ENCODE measurements around the gene ANOS1.

Gene ANOS1

GRCh38 chrX:8675006-8675630 is 56.8 kb downstream of the ANOS1 start:
- TF ChIP-seq CTCF (IDR thresholded peaks at IDR 0.05; ENCODE audit: poor library complexity, severe bottlenecking) = no peak
- Histone ChIP-seq H3K36me3 (ENCODE audit: low read depth) (no peaks in the 10 kb centered on the region), H3K27me3 (ENCODE audit: insufficient read depth, poor library complexity, severe bottlenecking) (no peaks in the 10 kb centered on the region), H3K4me1 (ENCODE audit: insufficient read depth, poor library complexity, severe bottlenecking) (no peaks in the 10 kb centered on the region), H3K9me3 (ENCODE audit: severe bottlenecking) (no peaks in the 10 kb centered on the region), H3K4me3 (ENCODE audit: severe bottlenecking) (no peak overlapping the region), H3K27ac (ENCODE audit: poor library complexity, severe bottlenecking) (no peak overlapping the region)
- ATAC-seq (ENCODE audit: low read depth) (no peak), DNase-seq (ENCODE audit: low spot score) (no peak)

GRCh38 chrX:8673201-8673600 is 58.7 kb downstream of the ANOS1 start:
- Histone ChIP-seq H3K27me3 (ENCODE audit: insufficient read depth, poor library complexity, severe bottlenecking) (no peaks in the 10 kb centered on the region), H3K36me3 (ENCODE audit: low read depth) (no peaks in the 10 kb centered on the region), H3K4me3 (ENCODE audit: severe bottlenecking) (no peak overlapping the region), H3K27ac (ENCODE audit: poor library complexity, severe bottlenecking) (no peak overlapping the region), H3K9me3 (ENCODE audit: severe bottlenecking) (no peaks in the 10 kb centered on the region), H3K4me1 (ENCODE audit: insufficient read depth, poor library complexity, severe bottlenecking) (no peaks in the 10 kb centered on the region)
- ATAC-seq (ENCODE audit: low read depth) (no peak), DNase-seq (ENCODE audit: low spot score) (no peak)
- TF ChIP-seq CTCF (IDR thresholded peaks at IDR 0.05; ENCODE audit: poor library complexity, severe bottlenecking) = no peak

DNA sequence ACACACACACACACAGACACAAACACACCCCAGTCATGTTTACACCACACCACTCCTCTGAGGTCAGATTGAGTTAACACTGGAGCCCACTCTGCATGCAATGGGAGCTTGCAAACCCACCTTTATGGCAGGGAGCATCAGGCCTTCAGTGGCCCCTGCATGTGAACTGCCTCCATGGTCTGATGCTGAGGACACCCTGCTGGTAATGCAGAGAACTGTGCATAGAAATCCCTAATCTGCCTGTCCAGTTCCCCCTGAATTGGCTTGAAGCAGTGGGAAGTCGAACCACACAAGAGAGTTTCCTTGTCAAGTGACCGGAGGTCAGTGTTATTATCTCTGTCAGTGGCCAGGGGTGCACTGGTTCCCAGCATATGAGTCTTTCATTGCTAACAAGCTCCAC is 59.8 kb downstream of the ANOS1 start:
- Histone ChIP-seq H3K36me3 (ENCODE audit: low read depth) (no peaks in the 10 kb centered on the region), H3K27me3 (ENCODE audit: insufficient read depth, poor library complexity, severe bottlenecking) (no peaks in the 10 kb centered on the region), H3K4me3 (ENCODE audit: severe bottlenecking) (no peak overlapping the region), H3K4me1 (ENCODE audit: insufficient read depth, poor library complexity, severe bottlenecking) (no peaks in the 10 kb centered on the region), H3K27ac (ENCODE audit: poor library complexity, severe bottlenecking) (no peak overlapping the region), H3K9me3 (ENCODE audit: severe bottlenecking) (no peaks in the 10 kb centered on the region)
- no peak for TF ChIP-seq CTCF (IDR thresholded peaks at IDR 0.05; ENCODE audit: poor library complexity, severe bottlenecking)
- ATAC-seq (ENCODE audit: low read depth) = no peak
- no peak for DNase-seq (ENCODE audit: low spot score)

DNA sequence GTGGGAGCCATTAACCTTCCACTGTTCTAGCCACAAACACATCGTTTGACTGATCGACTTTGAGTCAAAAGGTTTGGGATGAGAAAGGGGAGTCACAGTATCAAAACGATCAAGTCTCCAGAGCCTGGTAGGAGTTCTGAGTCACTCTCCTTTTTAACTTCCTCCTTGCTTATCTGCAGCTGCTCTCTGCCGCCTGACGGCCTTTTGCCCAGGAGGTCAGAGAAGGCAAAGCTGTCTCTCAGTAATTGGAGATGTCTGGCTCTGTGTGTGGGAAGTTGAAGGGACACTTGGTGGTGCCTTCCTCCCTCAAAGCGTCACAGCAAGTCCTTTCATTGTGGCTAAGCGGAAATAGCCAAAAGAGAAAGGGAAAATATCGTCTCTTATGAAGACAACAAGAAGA is 63.1 kb downstream of the ANOS1 start:
- Histone ChIP-seq H3K4me1 (ENCODE audit: insufficient read depth, poor library complexity, severe bottlenecking) (no peaks in the 10 kb centered on the region), H3K4me3 (ENCODE audit: severe bottlenecking) (no peak overlapping the region), H3K27me3 (ENCODE audit: insufficient read depth, poor library complexity, severe bottlenecking) (no peaks in the 10 kb centered on the region), H3K36me3 (ENCODE audit: low read depth) (no peaks in the 10 kb centered on the region), H3K27ac (ENCODE audit: poor library complexity, severe bottlenecking) (no peak overlapping the region), H3K9me3 (ENCODE audit: severe bottlenecking) (no peaks in the 10 kb centered on the region)
- TF ChIP-seq CTCF (IDR thresholded peaks at IDR 0.05; ENCODE audit: poor library complexity, severe bottlenecking) = no peak
- ATAC-seq (ENCODE audit: low read depth) (no peak), DNase-seq (ENCODE audit: low spot score) (no peak)

DNA sequence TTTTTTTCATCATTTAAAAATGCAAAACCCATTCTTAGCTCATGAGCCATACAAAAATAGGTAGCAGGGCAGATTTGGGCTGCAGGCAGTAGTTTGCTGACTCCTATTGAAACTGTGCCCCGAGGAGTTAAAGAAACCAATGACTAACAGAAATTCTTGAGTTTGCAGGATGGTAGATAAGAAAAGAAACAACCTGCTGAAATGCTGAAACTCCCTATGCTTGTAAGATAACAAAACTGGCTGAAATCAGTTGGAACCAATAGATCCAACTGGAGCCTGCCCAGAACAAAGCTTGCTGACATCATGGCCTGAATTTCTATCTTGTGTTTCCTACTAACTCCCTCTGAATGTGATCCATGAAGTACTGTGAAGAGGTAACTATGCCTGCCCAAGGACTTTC is 68.6 kb downstream of the ANOS1 start:
- DNase-seq (ENCODE audit: low spot score) (no peak), ATAC-seq (ENCODE audit: low read depth) (no peak)
- no peaks in the 10 kb centered on the region for H3K4me1 ChIP-seq (ENCODE audit: insufficient read depth, poor library complexity, severe bottlenecking)
- no peaks in the 10 kb centered on the region for H3K9me3 ChIP-seq (ENCODE audit: severe bottlenecking)
- no peak for TF ChIP-seq CTCF (IDR thresholded peaks at IDR 0.05; ENCODE audit: poor library complexity, severe bottlenecking)
- no peak overlapping the region for H3K27ac ChIP-seq (ENCODE audit: poor library complexity, severe bottlenecking)
- no peaks in the 10 kb centered on the region for H3K27me3 ChIP-seq (ENCODE audit: insufficient read depth, poor library complexity, severe bottlenecking)
- no peak overlapping the region for H3K4me3 ChIP-seq (ENCODE audit: severe bottlenecking)
- no peaks in the 10 kb centered on the region for H3K36me3 ChIP-seq (ENCODE audit: low read depth)
